RCC 7860 (cell line): ENCODE data around the gene DUXA.

Source experiments
- DNase-seq: peaks from one replicate; pipeline ENCODE4 v3.0.0-alpha.2; 2015; ENCODE audit warnings: low spot score
- FAIRE-seq: peaks from 2 replicates; lab custom pipeline; 2012; peaks lifted over from hg19 to GRCh38; lab: Jason Lieb, UNC

DUXA gene

GRCh38 chr19:57106722-57107235 lies 60.5 kb downstream of the DUXA start:
- FAIRE-seq: no peak
- DNase-seq: no peak

- FAIRE-seq: no peak
- DNase-seq: no peak
Measured at GRCh38 chr19:57105976-57106721, 61.1 kb downstream of the DUXA start.
